Activated CD4-positive, alpha-beta T cell treated with anti-CD3 and anti-CD28 coated beads, Interleukin-2, amount 50 U/mL, for 1 hour (primary cell): ENCODE measurements around the gene LVRN.

Experiments used
- DNase-seq: peaks from one replicate; pipeline ENCODE4 v3.0.0-alpha.2; 2020

The LVRN gene

GRCh38 chr5:115961381-115962238 is 665 bp upstream of the LVRN start:
- DNase-seq, result no peak

DNA sequence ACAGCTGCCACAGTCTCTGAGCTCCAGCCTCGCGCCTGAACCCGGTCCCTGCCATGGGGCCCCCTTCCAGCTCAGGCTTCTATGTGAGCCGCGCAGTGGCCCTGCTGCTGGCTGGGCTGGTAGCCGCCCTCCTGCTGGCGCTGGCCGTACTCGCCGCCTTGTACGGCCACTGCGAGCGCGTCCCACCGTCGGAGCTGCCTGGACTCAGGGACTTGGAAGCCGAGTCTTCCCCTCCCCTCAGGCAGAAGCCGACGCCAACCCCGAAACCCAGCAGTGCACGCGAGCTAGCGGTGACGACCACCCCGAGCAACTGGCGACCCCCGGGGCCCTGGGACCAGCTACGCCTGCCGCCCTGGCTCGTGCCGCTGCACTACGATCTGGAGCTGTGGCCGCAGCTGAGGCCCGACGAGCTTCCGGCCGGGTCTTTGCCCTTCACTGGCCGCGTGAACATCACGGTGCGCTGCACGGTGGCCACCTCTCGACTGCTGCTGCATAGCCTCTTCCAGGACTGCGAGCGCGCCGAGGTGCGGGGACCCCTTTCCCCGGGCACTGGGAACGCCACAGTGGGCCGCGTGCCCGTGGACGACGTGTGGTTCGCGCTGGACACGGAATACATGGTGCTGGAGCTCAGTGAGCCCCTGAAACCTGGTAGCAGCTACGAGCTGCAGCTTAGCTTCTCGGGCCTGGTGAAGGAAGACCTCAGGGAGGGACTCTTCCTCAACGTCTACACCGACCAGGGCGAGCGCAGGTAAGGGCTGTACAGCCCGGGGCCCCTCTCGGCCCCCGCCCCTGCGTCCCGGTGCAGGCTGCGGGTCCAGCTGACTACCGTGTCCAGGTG is 509 bp downstream of the LVRN start:
- no peak for DNase-seq

GRCh38 chr5:115963566-115963965 is 1.3 kb downstream of the LVRN start:
- no peak for DNase-seq

DNA sequence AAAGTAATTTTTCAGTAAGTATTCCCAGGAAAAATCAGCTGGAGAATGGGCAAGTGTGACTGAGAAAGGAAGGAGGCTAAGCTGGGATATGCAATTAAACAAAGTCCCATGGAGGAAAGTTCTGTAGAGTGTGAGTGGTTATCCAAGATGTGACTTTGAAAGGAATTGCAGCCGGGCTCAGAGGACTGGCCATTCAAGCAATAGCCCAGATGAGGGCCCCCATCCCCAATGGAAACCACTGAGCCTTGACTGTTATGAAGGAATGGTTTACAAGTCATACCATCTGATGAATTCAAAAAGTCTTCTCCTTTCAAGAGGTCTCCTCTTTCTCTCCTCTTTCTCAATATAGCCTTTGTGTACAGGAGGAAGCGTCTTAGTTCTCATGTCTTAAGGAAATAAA is 6.5 kb downstream of the LVRN start:
- DNase-seq, result no peak

DNA sequence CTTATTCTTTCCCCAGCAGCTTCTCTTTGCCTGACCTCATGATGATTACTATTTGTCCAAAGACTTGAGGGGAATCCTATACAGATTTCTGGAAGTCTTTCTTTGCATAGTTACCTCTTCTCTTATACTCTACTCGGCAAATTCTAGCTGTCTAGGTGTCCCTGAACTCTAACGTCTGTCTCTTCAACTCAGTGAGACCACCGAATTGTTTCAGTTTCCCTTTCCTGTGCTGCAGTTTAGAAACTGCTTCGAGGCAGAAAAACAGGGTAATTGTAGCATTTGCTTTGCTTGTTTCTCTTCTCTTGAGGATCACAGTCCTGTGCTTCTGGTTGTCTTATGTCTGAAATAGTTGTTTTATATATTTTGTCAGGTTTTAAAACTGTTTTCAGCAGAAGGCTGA is 14.8 kb downstream of the LVRN start:
- DNase-seq, result no peak

GRCh38 chr5:115977988-115978387 is 15.7 kb downstream of the LVRN start:
- no peak for DNase-seq

DNA sequence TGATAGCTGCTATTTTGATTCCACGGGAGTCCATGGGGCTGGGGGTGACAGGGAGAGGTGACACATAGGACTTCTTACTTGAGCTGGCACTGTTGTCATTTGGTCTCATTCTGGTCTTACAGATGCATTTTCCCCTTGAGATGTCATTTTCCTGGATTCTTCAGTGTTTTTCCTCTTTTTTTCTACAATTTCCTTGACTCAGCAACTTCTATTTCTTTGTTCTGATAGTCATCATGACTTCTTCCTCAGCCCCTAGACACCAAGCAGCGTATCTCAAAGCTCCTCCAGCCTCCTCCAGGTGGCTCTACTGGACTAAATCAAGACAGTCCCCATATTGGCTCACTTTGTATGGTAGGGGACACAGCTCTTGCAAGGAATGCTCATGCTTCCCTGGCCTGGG is 16.5 kb downstream of the LVRN start:
- DNase-seq, result no peak

DNA sequence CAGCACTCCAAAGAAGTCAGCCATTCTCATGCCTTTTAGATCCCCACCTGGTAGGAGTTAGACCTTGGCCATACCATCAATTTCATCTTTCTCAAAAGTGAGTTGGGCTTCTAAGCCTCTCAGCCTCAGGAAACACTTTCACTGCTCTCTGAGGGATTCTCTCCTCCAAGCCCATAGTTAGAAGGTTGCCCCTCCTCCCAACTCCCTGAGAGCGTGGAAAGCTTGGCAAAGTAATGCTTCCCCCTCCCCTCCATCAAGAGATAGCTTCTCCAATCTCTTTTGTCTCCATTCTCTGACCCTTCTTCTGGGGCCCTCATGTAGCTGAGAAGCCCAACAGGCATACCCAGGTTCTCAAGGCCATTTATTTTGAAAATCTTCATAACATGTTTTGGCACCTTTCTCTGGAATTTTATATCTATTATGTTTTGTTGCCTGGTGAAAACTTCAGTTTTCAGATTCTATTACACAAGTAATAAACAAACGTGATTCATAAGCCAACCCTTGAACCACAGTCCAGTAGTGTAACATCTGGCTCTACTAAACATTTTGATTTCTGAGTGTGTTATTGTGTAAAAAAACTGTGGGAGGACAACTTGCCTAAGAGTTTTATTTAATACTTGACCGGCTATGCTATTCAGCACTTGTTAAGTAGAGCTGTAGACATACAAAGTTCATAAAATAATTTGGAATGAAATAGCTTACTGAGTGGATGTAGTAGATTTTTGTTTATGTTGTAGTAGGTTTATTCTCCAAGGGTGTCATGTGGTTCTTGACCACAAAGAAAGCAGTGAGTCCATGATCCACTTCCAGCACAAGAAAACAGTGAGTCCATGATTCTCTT is 17.1 kb downstream of the LVRN start:
- no peak for DNase-seq

DNA sequence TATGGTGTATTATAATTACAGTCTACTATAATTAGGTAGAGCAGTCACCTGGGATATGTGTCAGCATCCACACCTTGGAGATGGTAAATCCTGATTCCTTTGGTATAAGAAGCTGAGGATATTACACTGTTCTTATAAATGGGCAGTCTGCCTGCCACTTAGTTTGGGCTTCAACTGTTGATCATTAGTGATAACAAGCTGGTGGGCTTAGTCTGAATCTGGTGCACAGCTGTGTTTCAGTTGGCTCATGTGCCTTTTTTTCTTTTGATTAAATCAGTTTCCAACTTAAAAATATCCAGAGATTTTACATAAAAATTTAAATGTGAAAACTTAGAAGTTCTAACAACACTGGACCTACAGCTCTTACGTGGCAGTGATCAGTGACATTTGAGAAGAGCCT is 21.2 kb downstream of the LVRN start:
- DNase-seq, result no peak

DNA sequence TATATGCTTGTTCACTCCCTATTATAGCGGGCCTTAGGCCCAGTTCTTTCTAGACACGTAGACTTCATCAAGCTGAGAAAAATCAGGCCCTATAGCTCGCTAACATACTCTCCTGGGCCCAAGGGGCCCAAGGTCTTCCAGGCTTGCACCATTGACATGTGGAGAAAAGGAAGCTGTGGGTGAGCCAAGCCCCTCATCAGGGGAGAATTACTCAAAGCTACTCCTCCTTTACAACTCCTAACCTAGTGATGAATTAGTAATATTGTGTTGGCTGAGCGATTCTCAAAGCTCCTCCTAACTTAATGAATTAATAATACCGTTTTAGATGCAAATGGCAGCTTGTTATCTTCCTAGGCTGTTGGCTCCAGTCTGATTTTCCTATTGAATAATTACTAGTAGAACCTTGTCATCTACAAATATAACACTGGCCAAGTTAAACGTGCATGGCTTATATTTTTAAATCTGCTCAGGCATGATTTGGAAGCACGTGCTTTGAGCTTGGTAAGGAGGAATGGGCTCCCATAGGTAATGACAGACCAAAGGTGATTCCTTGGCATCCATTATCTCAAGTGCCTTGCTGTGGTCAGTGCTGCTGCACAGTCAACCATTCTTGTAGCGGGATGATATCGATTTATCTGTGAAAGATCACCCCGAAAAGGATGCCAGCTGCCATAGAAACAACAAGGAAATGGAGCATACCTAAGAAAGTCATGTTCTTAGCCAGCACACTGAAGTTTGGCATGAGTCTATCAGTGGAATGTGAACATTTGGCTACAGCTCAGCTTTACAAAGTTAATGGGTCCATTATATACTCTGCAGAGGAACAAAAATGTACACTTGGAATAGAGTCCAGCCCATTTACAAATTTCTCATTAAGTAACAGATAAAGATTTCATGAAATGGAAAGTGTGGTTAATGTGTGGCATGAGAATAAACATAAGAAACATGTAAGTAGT is 23.8 kb downstream of the LVRN start:
- no peak for DNase-seq

GRCh38 chr5:115988002-115988401 is 25.7 kb downstream of the LVRN start:
- no peak for DNase-seq

- DNase-seq, result no peak
Observed at GRCh38 chr5:115992848-115993350, 30.6 kb downstream of the LVRN start.

- no peak for DNase-seq
Observed at GRCh38 chr5:115995351-115995750, 33.1 kb downstream of the LVRN start.

GRCh38 chr5:116002116-116002906 is 40.0 kb downstream of the LVRN start:
- DNase-seq, result no peak

- no peak for DNase-seq
Observed at GRCh38 chr5:116004248-116004647, 42.0 kb downstream of the LVRN start.

DNA sequence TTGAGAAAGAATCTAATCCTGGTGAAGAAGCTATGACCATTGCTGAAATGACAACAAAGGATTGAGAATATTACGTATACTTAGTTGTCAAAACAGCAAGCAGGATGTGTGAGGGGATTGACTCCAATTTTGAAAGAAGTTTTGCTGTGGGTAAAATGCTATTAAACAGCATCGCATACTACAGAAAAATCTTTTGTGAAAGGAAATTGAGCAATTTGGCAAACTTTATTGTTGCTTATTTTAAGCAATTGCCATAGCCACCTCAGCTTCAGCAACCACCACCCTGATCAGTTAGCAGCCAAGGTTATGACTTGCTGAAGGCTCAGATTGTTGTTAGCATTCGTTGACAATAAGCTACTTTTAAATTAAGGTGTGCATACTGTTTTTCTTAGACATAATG is 47.5 kb downstream of the LVRN start:
- DNase-seq, result no peak

DNA sequence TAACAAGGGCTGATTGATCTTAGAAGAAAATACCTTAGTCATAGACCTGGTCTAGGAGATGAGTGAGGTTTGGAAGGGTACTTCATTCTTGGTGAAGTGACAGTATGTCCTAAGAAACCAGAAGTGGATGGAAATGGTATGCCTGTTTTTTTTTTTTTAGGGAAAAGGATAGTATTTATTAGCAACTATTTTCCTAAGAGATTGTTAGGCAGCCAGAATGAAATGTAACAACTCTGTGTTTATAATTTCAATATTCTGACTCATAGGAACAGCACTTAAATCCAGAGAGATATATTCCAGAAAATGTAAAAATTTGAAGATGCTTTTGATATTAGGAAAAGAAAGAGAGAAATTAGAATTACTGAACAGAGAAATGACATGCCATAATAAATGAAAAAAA is 48.8 kb downstream of the LVRN start:
- no peak for DNase-seq

- DNase-seq, result no peak
Observed at GRCh38 chr5:116013207-116013785, 51.0 kb downstream of the LVRN start.

DNA sequence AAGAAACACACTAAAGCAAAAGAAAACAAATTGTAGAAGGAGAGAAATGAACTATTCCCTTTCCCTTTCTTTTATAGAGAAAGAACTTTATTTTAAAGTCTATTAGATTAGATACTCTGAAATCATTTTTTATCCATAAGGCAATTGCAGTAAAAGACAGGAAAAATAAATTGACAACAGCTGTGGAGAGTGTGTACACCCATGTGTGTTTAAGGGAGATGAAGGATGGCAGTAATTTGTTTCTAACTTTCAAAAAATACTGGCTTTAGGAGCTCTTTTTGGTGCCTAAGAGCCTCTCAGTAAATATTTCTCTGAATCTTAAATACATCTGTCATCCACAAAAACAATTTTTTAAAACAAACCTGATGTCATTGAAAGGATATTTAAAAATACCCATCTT is 51.7 kb downstream of the LVRN start:
- DNase-seq, result no peak

DNA sequence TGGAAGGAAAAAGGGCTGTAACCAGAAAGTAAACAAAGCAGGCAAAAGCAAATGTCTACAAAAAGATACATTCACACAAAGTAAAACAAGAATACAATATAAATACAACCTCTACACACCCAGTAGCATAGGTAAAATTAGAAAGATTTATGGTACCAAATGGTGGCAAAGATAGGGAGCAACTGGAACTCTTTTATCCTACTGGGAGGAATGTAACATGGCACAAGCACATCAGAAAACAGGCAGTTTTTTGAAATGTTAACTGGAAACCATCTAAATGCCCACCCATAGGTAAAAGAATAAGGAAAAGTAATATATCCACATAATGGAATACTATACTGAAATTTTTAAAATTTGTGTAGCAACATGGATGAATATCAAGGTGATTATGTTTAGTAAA is 61.3 kb downstream of the LVRN start:
- no peak for DNase-seq

- DNase-seq, result no peak
Observed at GRCh38 chr5:116025866-116026265, 63.6 kb downstream of the LVRN start.
